ENCODE data around the gene TSPOAP1. TPM values are rescaled to one million over a fixed set of nuclear protein-coding genes. Genes with fewer than 3 reads are reported as not detected.

Gene TSPOAP1
- total and polyA plus RNA-seq, 2 of the 4 experiments (the other 2 are of a cell fraction), result 0.90 to 1.6 TPM

GRCh38 chr17:58324409-58325288 is 3.9 kb downstream of the TSPOAP1 start:
- Histone ChIP-seq H3K27ac (ENCODE audit: insufficient read depth, low read length) (peak overlapping the region; percentile 31), H4K20me1 (ENCODE audit: insufficient read depth, low read length) (no peaks in the 10 kb centered on the region), H3K9me1 (ENCODE audit: insufficient read depth, low read length) (0 out of 2 replicates have a peak, but pooled peaks cover 2% of the 10 kb centered on the region), H2BK15ac (ENCODE audit: low read depth, low read length) (peak overlapping the region; percentile 27; the same call in 1 of the 3 replicates), H3K9me3 (ENCODE audit: control insufficient read depth, insufficient read depth, low read length) (no peaks in the 10 kb centered on the region), H2BK120ac (ENCODE audit: low read depth, low read length) (peak overlapping the region; percentile 64), H3K14ac (replicated peaks; ENCODE audit: low read depth, low read length) (peak overlapping the region; percentile 89), H3K36me3 (ENCODE audit: control insufficient read depth, insufficient read depth, low read length) (peaks cover 3% of the 10 kb centered on the region; the same call in 1 of the 2 replicates), H2BK5ac (ENCODE audit: low read depth, low read length, poor library complexity, severe bottlenecking) (no peak overlapping the region), H2BK20ac (ENCODE audit: low read depth, low read length) (no peak overlapping the region), H2AK5ac (ENCODE audit: low read depth, low read length) (no peak overlapping the region; the same call in 1 of the 2 replicates), H3K23ac (ENCODE audit: low read depth, low read length) (0 out of 2 replicates have a peak overlapping the region, but pooled peaks have one; percentile 44), H3K9ac (ENCODE audit: low read depth, low read length) (peak overlapping the region; percentile 79), H3K4me3 (ENCODE audit: insufficient read depth, low read depth, low read length) (peak overlapping the region; percentile 62), H3K79me1 (ENCODE audit: low read depth in 1 of 2, low read length in 2 of 2) (no peaks in the 10 kb centered on the region), H4K91ac (ENCODE audit: insufficient read depth, low read depth, low read length) (peak overlapping the region; percentile 81), H4K8ac (ENCODE audit: low read depth in 2 of 2, low read length in 2 of 2) (peak overlapping the region; percentile 86 to 88), H3K4me2 (ENCODE audit: low read depth, low read length) (peak overlapping the region; percentile 96), H3K4me1 (ENCODE audit: control insufficient read depth, insufficient read depth, low read length) (peaks cover 8% of the 10 kb centered on the region), H2AFZ (replicated peaks; ENCODE audit: low read length, poor library complexity) (peak overlapping the region; percentile 91), H2AK9ac (replicated peaks; ENCODE audit: low read depth, low read length, poor library complexity) (peak overlapping the region; percentile 31), H3K4ac (ENCODE audit: low read depth, low read length) (peak overlapping the region; percentile 81), H3K27me3 (ENCODE audit: control insufficient read depth, insufficient read depth, low read length) (peaks cover 5% of the 10 kb centered on the region; the same call in 1 of the 2 replicates), H3K18ac (ENCODE audit: low read depth, low read length) (peak overlapping the region; percentile 76; the same call in 1 of the 2 replicates), H3K56ac (ENCODE audit: extremely low read depth, insufficient read depth, low read length) (no peak overlapping the region), H4K5ac (ENCODE audit: low read depth, low read length) (peak overlapping the region; percentile 93)
- ATAC-seq (ENCODE audit: low read depth) (peak; percentile 87), DNase-seq (peak; percentile 18)
- CTCF ChIA-PET, result no interaction called here
- intact Hi-C loops (cut with micrococcal nuclease) (loop anchor here (2.0 kb wide), 1 partner anchor 28 kb away; the partner anchor contains the start of gene SUPT4H1), in situ Hi-C loops (cut with MboI; ENCODE audit: low sequenced_read_pairs) (loop anchor here (25.0 kb wide), 1 partner anchor 462 kb away; the partner anchor contains the start of gene MRPS23), dilution Hi-C loops (cut with HindIII; ENCODE audit: low sequenced_read_pairs, unreplicated experiment) (no loop called here)
- BruUV-seq (replicated peaks), result no TSS peak
- POLR2A ChIA-PET (ENCODE audit: unreplicated experiment), result no interaction called here
- TF ChIP-seq BHLHE40 (IDR thresholded peaks at IDR 0.05; ENCODE audit: low read depth, low read length) (peak; percentile 22; the same call in 1 of the 2 replicates), MAFK (IDR thresholded peaks at IDR 0.05; ENCODE audit: low read depth, low read length) (no peak)
- 13% methylated on average over 14 of the region's 66 CpGs; no CpG with 5 or more reads in 1 of the 2 experiments for WGBS, 2 experiments (ENCODE audit: extremely low coverage in 2 of 2, insufficient read length in 1 of 2)

All from IMR-90 (cell line).